GM12801 (cell line): Measurements from ENCODE around the gene SDC1.

Experiments
- TF ChIP-seq, protein P1 (sequence below): IDR thresholded peaks from one replicate; pipeline ENCODE4 v1.5.1; 2011; ENCODE audit warnings: control low read depth; ENCODE audit not compliant: insufficient read length; ENCODE audit errors: extremely low read depth

Gene SDC1

DNA sequence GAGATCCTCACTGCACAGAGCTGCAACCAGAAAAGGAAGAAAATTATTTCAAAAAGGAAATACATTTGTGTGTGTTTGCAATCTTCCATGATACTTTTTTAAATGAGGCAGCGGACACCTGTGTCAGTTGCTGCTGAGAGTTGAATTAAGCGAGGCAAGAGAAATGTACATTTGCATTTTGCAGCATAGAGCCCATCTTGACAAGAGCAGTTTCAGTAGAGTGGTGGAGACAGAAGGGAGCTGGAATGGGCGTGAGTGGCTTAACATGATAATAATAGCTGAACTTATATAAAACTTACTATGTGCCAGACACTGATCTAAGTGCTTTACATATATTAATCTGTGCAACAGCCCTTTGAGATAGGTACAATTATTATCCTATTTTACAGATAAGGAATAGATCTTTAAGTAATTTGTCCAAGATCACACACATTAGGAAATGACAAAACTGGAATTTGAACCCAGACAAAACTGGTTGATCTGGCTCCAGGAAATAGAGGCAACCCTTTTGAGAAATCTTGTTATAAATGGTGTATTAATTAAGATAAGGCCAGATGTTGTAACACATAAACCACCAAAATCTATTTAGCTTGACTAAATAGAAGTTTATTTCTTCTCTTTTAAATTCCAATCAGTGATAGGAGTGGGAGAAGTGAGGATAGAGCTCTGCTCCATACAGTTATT, 68.7 kb downstream of the SDC1 start:
- TF ChIP-seq, protein P1, sequence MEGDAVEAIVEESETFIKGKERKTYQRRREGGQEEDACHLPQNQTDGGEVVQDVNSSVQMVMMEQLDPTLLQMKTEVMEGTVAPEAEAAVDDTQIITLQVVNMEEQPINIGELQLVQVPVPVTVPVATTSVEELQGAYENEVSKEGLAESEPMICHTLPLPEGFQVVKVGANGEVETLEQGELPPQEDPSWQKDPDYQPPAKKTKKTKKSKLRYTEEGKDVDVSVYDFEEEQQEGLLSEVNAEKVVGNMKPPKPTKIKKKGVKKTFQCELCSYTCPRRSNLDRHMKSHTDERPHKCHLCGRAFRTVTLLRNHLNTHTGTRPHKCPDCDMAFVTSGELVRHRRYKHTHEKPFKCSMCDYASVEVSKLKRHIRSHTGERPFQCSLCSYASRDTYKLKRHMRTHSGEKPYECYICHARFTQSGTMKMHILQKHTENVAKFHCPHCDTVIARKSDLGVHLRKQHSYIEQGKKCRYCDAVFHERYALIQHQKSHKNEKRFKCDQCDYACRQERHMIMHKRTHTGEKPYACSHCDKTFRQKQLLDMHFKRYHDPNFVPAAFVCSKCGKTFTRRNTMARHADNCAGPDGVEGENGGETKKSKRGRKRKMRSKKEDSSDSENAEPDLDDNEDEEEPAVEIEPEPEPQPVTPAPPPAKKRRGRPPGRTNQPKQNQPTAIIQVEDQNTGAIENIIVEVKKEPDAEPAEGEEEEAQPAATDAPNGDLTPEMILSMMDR = no peak

DNA sequence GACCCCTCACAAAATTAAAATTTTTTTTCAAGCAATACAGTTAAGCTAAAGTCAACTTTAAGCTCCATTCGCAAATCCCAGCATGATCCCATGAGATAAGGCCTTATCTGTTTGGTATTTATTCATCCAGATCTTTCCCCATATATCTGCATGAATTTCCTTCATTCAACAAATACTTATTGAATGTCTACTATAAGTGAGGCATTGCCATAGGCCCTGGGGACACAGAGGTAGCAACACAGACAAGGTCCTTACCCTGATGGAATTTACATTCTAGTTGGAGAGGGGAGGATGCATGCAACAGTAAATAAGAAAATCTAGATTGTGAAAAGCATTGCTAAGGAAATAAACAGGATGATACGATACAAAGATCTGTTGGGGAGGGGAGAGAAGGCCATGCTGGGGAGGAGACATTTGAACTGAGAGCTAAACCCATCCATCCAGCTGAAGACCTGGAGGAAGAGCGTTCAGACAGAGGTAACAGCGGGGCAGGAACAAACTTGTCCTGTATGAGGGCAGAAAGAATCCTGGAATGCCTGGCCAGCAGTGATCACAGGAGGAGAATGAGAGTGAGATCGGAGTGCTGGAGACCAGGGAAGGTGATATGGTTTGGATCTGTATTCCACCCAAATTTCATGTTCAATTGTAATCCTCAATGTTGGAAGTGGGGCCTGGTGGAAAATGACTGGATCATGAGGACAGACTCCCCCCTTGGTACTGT, 71.6 kb downstream of the SDC1 start:
- TF ChIP-seq, protein P1 = no peak

DNA sequence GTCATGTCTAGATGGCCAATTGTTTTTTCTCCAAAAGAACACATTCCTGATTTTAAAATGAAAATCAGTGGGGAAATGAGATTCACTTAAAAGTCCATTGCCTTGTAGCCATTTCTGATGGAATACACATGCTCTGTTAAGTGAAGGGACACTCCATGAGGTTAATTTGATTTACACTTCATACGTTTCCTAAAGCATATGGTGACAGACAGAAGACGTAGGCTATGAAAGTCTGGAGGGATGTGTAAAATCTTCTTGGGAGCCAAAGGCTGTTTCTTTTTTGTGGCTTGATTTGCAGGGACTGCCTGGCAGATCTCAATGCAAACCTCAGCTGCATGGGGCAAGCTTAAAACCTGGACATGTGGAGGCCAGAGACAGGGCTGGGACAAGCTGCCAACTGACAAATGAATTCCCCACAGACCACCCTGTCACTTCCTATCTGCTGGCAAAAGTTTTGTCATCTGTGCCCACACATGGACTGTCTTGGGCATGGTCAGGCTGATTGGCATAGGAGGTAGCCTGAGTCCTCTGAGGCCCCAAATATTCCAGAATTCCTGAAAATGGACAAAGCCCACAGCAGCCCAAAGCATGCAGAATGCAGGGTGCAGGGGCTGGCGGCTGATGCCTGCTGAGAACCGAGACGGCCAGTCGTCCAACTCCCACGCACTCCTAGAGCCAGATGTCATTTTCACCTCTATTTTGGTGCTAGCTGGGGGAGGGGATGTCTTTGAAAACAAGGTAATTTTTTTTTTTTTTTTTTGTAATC, 73.9 kb downstream of the SDC1 start:
- TF ChIP-seq, protein P1 = no peak
